SH-SY5Y (cell line): ENCODE measurements around the gene C7orf57.

Experiments
- GATA2 ChIP-seq: IDR thresholded peaks from 2 replicates; pipeline ENCODE4 v1.6.1; 2011; ENCODE audit warnings: mild to moderate bottlenecking, low read depth, low read length
- GATA3 ChIP-seq: IDR thresholded peaks from 2 replicates; pipeline ENCODE4 v1.6.1; 2011; ENCODE audit warnings: low read depth, mild to moderate bottlenecking, low read length, moderate library complexity

Gene C7orf57

DNA sequence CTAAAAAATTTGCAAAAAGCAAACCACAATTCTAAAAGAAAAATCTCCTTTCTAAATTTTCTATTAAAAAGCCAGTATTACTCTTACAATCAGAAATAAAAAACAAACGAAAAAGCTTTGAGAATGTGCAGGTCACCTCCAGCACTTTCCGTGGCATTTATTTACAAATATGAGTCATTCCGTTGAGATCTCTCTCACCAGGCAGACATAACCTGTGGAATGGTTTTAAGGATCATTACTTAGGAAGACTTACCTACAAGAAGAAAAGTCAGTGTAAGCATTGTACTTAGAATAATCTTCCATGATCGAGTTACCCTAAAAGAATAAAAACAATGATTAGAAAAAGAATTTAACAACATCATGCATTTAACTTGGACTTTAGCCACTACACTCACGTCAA, 9.7 kb upstream of the C7orf57 start:
- TF ChIP-seq GATA2 (no peak), GATA3 (no peak)

- TF ChIP-seq GATA2 (no peak), GATA3 (no peak)
Observed at GRCh38 chr7:48028938-48029337, 6.4 kb upstream of the C7orf57 start, which contains the start of gene SUN3. SUN3 (minus strand) TSS chr7:48029107; CDS start chr7:48028938, 169 bp downstream.

GRCh38 chr7:48031111-48031510, 4.2 kb upstream of the C7orf57 start:
- no peak for TF ChIP-seq GATA3
- TF ChIP-seq GATA2, result no peak

DNA sequence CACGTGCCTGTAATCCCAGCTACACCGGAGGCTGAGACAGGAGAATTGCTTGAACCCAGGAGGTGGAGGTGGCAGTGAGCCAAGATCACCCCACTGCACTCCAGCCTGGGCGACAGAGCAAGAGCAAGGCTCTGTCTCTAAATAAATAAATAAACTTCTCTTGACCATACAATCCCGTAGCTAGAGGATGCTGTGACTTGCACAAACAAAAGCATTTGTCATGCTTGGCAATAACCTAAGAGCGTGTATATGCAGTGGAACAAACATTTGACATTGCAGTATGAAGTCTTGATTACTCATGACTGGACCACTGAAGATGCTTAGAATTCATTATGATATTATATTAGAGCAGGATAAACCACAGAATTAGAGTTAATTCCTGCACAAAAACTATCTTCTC, 1.4 kb upstream of the C7orf57 start:
- TF ChIP-seq GATA3, result no peak
- no peak for TF ChIP-seq GATA2

DNA sequence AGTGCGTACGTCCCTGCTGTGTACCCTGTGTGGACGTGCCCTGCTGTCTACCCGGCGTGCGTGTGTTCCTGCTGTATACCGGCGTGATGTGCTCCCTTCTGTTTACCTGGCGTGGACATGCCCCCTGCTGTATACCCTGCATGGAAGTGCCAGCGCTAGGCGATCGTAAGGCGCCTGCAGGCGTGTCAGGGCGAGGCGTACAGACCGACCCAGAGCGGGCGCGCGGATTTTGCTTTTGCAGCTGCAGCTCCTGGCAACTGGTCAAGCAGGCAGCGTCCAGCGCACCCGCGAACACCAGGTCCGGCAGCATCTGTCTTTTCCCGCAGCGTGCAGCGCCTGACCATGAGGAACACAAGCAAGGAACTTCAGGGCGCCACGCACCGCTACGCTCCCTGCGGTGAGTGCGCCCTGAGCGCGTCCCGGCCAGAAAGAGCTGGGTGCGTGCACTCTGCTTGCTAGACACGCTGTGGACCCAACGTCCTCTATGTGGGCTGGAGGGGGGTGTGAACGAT, 680 bp downstream of the C7orf57 start:
- TF ChIP-seq GATA3 (no peak), GATA2 (no peak)

DNA sequence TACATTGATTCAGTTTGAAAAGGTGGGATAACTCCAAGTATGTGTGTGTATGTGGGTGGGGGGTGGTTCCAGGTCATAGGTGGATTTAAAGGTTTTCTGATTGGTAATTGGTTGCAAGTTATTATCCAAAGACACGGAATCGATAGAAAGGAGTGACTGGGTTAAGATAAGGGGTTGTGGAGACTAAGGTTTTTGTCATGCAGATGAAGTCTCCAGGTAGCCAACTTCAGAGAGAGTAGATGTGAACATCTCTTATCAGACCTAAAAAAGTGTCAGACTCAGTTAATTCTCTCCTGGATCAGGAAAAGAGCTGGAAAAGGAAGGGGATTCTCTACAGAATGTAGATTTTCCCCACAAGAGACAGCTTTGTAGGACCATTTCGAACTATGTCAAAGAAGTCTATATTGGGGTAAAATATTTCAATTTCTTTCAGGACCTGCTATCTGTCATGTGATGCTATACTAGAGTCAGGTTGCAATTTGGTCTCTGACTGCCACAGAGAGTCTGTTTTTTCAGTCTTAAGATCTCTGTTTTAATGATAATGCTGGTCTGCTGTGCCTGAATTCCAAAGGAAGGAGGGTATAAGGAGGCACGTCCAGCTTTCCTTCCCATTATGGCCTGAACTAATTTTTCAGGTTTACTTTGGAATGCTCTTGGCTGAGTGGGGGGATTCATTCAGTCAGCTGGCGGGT, 3.6 kb downstream of the C7orf57 start:
- no peak for TF ChIP-seq GATA2
- no peak for TF ChIP-seq GATA3

- TF ChIP-seq GATA2 (no peak), GATA3 (no peak)
Observed at GRCh38 chr7:48040944-48041652, 5.8 kb downstream of the C7orf57 start.

DNA sequence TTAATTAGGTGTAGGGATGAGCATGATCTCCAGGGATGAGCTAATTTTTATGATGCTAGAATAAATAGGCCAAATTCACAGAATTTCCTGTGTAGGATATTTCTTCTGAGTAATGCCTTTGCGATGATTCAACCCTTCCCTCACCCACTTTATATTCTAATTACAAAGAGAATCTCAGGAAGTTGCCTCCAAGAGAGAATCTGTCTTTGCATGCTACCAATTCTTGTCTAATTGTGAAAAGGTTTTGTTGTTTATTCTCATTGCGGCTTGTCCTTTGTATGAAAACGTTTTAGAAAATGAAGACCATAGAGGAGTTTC, 6.3 kb downstream of the C7orf57 start:
- TF ChIP-seq GATA2 (no peak), GATA3 (no peak)

DNA sequence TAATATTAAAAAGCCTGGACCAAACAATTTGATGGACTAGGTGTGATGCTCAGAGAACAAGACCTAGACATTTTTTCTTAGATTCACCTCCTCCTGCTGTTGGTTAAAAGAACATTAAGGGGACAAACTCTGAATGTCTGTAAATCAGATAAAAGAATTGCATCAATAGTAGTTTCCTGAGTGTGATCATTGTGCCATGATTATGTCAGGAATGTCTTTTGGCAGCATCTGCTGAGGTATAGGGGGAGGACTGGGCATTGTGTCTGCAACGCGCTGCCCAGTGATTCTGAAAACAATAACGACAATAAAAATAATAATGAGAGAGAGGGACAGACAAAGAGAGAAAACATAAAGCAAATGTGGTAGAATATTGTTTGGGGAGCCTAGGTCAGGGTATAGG, 6.9 kb downstream of the C7orf57 start:
- TF ChIP-seq GATA3 (no peak), GATA2 (no peak)

DNA sequence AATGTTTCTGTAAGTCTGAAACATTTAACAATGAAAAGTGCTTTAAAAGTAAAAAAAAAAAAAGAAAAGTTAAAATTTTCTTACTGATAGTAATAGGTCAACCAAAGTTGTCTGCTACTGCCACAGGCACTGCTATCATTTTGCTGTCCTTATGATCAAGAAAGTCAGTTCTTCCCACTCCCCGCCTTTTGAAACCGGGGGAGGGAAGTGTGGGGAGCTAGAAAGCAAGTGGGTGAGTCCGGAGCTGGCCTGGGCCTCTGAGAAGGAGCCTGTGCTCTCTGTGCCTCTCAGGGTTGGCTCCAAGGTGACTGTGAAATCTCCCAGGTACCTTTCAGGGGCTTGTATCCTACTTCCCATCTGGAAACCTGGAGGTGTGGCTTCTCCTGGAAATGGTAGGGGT, 7.3 kb downstream of the C7orf57 start:
- TF ChIP-seq GATA3, result no peak
- no peak for TF ChIP-seq GATA2

- TF ChIP-seq GATA2 (no peak), GATA3 (no peak)
Observed at GRCh38 chr7:48045195-48045765, 9.9 kb downstream of the C7orf57 start.

GRCh38 chr7:48046458-48046857, 11.1 kb downstream of the C7orf57 start:
- TF ChIP-seq GATA2 (no peak), GATA3 (no peak)

DNA sequence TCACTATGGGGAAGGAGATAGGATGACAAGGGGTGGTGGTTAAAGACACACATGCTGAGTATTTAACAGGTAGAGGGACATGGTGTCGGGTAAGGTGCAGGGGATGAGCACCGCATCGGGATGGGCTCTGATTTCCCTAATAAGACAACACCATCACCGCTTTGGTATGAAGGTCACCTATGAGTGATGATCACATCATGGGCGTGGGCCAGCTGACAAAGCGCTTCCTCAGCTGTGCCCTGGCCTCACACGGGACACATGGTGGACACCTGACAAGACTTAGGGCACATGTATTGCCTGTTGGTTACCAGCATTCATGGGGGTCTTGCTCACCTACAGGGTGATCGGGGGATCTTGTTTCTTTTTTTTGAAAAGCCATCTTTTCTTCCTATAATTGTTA, 12.8 kb downstream of the C7orf57 start:
- TF ChIP-seq GATA3, result no peak
- TF ChIP-seq GATA2, result no peak

DNA sequence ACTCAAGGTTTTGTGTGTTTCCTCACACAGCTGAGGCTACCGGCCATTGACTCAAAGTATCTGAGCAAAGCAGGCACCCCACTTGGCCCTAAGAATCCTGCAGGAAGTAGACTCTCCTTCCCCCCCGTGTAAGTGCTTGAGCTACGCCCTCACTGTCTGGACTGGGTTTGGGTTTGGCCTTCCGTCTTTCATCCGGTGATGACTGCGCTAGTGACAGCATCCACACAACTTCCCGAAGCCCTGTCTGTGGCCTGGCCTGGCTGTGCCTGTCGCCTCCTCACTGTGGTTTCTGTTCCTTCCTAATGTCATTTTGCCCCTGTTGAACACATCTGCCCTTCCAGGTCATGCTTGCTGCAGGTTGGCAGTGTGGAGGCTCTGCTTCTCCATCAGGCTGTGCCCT, 14.5 kb downstream of the C7orf57 start:
- TF ChIP-seq GATA2 (no peak), GATA3 (no peak)

GRCh38 chr7:48052748-48053147, 17.4 kb downstream of the C7orf57 start:
- TF ChIP-seq GATA3 (no peak), GATA2 (no peak)

DNA sequence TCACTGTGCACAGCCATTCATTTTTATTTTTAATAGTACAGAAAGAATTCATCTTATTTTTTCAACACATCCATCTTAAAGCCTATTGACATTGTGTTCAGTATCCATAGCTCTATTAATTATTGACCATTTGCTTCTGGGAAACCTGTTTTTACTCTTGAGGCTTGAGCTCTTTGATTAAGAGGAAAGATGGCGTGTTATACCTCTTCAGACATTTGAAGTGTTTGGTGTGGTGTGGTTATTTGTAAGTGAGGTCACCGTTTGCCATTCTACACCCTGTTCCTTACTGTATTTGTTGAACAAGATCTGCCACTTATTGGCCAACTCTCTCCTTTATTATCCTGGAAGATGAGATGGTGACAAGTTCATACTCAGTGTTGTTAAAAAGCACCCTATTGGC, 18.4 kb downstream of the C7orf57 start:
- no peak for TF ChIP-seq GATA3
- TF ChIP-seq GATA2, result no peak
